Brain pericyte (primary cell): ENCODE data around the gene SOCS3.

ENCODE experiments used
- DNase-seq: peaks from one replicate; pipeline ENCODE4 v3.0.0-alpha.2; 2012; ENCODE audit warnings: low read depth, low spot score

Gene SOCS3

DNA sequence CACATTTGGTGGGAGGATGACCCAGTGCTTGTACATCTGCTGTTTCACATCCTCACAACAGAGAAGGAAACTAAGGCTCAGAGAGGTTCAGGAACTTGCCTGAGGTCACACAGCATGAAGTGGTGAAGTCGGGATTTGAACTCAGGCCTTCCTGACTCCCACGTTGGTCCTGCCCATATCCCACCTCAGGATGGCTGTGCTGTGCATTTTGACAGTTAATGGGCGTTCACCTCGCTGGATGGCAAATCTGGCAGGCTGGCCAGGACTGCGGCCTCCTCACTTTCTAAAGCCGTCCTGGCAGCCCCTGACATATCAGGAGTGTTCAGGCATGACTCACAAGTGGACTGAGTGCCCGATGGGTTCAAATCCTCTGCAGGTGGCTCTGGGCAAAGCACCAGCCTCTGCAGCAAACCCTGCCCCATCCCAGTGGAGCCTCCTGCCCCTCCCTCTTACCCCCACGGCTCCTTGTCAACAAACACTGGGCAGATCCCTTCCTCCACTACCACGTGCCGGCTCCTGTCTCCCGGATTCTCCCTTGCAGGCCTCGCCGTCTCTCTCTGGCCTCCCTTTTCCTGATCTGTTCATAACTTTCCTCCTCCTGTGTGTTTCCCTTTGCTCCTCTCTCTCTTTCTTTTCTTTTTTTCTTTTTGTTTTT, 29.2 kb downstream of the SOCS3 start:
- DNase-seq: peak; percentile 58

DNA sequence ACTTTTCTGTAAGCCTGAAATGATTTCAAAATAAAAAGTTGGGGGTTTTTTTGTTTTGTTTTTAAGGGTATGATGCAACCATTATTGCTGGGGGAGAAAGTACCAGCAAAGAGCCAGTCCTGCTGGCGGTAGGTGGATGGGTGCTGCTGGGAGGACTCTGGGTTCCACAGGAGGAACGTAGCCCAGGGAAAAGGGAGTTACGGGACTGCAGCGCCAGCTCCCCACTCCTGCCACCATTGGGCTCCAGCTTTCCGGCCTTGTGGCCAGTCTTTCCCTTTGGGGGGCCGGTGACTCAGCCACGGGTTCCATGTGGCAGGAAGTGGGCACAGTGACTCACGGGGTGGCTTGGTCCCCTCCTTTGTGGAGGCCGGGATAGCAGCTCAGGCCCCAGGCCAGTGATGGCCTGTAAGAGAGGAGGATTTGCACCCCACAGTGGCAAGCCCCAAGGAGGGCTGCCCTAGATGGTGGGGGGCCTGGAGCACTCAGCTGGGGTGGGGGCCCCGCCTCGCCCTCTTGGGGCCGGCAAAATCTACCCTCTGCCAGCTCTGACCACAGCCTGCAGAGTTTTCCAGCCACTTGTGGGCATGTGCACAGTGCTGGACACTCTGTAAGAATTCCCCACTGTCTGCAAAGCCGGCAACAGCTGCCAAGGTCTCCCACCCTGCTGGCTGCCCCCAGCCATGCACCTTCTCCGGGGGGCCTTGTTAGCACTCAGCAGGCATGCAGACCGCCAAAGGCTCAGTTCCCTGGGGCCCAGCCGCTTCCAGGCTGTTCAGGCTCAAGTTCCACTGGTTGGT, 30.4 kb downstream of the SOCS3 start:
- DNase-seq: peak; percentile 53

DNA sequence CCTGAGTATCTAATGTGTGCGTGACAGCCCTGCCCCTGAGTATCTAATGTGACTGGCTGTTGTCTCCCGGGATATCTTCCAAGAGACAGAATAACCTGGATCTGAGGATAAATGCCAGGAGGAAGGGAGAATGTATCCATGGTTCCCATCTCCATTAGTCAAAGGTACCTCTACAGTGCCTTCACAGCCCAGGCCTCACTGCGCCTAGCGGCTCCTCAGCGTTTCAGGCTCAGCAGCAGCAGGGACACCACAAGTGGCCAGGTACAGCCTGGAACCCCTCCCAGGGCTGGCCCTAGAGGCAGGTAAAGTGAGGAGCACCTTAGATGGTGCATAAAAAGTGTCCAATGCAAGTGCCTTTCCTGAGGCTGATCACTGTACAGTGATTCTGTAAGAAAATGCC, 32.0 kb downstream of the SOCS3 start:
- no peak for DNase-seq

DNA sequence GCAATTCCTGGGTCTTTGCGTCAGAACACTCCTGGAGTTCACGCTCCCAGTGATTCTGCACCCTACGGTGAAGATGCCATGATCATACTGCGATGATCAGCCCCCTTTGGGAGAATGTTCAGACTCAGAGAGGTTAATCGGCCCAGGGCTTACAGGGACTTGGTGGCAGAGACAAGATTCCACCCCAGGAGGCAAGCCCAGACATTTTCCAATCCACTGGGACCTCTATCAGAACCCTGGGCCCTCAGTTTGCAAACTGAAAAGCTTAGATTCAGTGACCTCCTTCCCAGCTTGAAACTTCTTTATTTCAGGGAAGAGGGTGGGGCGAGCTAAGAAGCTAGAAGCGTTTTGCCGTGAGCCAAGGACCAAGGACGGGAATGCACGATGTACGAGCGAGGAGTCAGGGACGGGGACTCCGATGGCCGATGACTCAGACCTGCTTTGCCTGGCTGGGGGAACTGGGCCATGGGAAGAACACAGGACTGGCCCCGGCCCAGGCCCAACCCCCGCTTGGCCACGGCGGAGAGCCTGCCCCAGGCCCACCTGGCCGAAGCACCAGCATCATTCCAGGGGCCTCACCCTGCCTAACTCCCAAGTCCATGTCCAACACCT, 34.7 kb downstream of the SOCS3 start:
- no peak for DNase-seq

DNA sequence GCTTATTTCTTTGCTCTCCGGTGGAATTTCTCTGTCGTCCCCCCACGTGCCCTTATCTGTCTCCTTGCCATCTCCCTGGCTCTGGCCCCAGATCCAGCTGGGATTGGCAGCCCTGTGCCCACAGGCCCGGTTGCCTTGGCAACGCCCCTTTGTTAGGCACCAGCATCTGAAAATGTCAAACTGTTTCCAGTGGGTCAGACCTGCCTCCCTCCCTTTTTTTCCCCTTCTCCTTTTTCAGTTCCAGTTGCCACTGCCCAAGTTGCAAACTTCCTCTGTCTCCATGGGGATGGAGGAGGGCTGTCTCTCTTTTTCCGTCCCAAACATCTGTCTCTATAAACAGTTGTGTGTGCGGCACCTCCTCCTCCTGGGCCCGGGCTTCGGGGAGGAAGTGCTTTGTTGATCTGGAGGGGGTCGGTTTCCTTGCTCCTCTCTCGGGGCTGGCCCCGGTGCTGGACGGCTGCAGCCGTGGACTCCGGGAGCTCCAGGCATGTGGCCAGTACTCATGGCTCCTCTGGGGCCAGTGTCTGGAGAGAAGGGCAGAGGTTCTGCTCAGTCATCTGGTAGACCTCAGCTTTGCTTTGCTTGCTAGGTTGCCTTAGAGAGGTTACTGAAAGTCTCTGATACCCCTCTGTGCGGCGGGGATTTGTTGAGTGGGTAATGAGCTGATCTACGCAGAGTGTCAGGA, 35.3 kb downstream of the SOCS3 start:
- peak; percentile 86 for DNase-seq

DNA sequence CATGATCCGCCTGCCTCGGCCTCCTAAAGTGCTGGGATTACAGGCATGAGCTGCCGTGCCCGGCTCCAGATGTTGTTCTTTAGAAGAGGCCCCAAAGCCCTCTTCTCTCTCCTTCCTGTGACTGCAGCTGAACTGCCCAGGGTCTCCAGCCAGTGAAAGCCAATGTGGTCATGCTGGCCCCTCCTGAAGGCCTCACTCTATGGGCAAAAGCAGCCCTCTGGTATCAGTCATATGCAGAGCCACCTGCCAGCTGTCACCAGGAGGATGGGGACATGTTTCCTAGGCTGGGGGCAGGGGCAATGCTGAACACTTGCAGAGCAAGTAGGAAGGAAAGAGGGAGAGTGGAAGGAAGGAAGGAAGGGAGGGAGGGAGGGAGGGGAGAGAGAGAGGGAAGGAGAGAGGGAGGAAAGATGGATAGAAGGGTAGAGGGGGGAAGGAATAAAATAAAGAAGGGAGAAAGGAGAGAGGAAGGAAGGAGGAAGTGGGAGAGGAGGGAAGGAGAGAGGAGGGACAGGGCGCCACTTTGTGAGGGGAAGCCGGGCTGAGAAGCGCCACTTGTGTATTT, 36.0 kb downstream of the SOCS3 start:
- no peak for DNase-seq

DNA sequence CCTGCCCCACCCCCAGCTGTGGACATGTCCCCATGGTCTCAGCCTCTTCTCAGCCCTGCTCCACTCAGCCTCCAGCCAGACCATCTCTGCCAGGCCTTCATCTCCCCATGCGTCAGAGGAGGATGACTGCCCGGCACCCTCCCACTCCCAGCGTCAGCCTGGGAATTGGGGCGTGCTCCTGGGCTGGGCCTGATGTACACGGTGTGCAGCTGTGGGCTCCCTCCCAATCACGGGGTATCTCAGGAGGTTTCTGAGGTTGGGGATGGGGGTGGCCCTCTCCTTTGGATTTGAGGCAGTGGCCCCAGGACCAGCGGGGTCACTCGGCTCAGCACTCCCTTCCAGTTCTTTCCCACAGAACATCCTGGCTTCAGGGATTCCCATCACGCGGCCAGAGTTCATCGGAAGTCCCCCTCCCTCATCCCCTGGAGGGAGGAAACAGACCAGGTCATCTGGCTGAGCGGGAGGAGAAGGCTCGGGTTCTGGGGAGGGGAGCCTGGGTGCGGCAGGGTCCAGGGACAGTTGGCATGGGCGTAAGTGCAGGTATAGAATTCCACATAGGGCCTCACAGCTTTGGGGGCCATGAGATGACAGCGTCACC, 36.9 kb downstream of the SOCS3 start:
- DNase-seq: peak; percentile 74

DNA sequence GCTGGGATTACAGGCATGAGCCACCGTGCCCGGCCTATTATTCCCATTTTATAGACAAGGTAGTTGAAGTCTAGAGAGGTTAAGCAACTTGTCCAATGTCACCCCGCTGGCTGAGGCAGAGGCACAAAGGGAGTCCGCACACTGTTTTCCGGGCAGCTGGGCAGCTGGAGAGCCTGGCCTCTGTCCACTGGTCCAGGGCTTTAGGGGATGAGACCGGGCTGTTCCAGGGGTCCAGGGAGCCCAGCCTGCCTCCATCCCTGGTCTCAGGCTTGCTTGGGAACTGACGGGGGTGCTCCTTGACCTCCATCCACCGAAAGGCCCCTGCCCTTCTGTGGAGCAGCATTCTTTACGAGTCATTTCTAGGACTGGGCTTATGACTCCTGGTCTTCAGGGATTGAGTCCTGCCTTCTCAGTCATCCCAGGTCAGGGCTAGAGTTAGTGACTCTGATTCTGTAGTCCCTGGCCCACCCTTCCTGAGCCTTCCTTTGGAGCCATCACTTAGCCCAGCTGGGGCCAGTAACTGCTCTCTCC, 37.5 kb downstream of the SOCS3 start:
- no peak for DNase-seq

DNA sequence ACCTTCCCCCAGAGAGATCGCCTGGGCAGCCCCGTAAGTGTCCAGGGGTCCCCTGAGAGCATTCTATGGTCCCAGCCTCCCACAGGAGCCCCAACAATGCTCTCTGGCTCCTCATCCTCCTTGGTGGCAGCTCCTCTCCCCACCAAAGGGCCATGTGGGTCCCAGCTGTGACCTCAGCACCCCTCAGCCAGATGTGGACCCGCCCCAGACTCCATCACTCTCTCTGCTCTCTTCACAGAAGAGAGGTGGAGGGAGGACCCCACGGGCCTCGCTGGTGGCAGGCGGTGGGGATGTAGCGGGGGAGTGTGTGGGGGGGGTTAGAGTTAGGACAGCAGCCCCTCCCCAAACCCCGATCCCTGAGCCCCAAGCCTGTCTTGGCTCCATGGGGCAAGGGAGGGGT, 41.0 kb downstream of the SOCS3 start:
- no peak for DNase-seq

DNA sequence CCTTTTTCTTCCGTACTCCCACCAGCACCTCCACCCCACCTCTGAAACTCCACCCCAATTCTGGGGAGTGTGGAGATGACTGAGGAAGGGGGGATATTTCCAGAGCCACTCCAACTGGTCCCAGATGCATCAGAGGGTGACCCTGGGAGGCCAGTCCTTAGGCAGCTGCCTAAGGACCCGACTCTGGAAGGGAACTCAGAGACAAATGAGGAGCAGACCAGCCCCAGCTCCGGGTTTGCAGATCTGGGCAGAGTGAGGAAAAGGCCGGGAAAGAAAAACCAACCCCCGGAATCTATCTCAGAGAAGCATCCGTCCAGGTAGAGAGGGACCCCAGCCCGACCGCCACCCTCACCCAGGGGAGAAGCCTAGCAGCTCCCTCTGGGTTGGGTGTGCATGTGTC, 41.5 kb downstream of the SOCS3 start:
- no peak for DNase-seq

DNA sequence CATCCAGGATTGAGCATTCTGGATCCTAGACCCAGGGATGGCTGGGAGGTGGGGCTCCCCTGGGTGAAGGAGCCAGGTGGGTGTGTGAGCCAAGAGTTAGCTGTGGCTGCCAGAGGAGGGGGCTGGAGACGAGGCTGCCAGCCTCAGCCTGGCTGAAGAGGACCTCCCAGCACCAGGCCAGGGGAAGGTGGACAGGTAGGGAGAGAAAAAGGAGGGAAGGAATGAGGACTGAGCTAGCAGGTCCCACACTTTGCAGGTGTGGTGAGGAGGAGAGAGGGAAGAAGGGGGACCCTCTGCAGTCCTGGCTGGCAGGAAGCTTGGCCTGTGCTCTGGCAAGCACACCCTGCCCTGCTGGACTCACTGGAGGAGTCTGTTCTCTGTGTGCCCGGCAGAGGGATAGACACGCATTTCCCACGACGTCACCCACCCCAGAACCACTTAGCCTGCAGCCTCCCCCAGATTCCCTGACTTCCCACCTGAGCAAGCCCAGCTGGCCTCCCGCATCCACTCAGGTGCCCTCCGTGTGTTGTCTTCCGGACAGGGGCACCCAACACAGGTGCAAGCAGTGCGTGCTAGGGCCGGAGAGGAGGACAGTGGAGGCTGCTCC, 42.0 kb downstream of the SOCS3 start:
- DNase-seq: no peak

DNA sequence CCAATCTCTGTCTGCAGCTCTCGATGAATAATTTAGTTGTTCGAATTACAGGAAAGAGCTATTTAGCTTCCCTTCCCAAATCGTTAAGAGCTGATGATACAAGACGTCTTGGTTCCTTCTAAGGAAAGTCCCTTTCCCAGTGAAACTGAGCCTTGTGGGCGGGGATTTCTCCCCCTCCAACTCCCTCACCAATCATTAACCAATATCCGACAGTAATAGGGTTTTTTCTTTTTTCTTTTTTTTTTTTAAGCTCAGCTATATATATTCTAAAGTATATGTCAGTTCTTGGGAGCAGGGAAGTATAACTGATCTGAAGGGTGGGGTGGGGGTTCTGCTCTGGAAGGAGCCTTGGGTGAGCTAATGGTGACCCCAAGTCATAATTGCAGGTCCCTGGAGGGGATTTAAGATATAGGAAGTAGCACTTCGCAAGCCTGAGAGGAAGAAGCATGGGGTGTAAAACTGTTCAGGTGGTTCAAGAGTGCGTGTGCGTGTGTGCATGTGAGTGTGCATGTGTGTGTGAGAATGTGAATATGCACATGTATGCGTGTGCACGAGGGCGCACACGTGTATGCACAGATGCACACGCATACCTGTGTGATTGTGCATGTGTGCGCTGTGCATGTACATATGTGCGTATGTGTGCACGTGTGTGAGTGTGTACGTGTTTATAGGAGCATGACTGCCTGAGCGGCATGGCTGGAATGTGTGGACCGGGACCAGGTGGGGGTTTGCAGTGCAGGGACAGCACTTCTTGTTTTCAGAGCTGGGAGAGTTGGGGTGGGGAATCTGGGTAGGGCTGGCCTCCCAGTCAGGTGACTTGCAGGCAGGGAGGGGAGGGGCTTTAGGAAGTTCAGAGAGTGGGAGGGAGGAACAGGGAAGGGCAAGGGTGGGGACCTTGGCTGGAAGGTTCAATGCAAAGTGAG, 42.7 kb downstream of the SOCS3 start:
- DNase-seq: no peak

DNA sequence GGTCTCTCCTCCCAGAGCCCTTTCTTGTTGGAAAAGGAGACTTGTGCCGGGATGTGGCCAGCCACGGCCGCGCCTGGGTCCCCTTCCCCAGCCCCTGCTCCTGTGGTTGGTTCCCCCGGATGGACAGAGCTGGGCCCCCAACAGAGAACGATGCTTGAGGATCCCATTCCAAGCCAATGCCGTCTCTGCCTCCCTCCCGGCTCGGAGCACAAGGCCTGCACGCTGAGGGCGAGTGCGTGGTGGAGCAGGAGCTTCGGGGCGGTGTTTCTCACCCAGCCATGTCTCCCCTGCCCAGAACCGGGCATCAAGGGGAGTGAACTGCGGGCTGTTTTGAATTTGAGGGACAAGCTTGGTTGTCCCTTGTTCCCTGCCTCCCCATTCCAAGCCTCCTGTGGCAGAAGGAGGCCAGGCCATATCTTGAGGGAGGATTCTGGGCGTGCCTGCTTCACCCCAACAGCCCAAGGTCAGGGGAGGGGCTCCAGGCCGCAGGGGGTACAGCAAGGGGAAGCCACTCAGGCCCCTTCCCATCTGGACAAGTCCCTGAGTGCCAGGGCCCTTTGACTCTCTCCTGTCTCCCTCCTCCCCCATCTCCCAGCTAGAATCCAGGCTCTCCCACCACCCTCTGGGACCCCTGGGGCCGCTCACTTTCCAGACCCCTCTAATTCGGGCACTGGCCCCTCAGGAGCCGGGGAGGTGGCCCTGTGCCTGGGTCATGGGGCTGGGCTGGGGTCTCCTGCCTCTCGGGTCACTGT, 43.6 kb downstream of the SOCS3 start:
- DNase-seq: no peak

DNA sequence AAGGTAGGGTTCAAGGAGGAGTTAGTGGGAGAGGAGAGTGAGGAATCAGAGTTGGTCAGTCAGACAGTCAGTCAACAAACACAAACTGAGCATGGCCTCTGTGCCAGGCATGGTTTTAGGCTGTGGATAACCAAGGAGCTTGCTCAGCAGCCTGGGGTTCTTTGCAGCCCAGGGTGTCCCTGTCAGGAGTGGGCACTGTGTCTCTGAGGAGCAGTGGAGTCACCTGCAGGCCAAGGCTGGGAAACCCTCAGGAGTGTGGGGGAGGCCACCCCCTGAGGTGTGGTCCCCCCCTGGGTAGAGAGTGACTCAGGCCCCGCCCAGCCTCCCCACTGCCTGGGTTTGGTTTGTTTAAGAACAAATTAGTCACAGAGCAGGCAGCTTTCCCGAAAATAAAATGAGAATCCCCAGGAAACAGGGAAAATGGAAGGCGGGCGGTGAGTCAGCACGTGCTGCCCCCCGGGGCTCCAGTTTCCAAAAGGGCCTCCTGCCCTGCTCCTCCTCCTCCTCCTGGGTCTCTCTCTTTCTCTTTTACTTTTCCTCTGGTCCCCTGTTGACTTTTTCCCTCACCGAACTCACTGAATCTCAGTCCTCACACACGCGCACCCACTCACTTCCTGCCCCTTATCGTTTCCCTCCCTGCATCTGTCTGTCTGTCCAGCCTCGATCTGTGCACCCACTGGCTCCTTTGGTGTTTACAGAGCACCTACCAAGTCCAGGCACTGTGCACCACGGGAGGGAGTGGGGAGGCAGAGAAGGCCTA, 44.3 kb downstream of the SOCS3 start:
- peak; percentile 88 for DNase-seq

DNA sequence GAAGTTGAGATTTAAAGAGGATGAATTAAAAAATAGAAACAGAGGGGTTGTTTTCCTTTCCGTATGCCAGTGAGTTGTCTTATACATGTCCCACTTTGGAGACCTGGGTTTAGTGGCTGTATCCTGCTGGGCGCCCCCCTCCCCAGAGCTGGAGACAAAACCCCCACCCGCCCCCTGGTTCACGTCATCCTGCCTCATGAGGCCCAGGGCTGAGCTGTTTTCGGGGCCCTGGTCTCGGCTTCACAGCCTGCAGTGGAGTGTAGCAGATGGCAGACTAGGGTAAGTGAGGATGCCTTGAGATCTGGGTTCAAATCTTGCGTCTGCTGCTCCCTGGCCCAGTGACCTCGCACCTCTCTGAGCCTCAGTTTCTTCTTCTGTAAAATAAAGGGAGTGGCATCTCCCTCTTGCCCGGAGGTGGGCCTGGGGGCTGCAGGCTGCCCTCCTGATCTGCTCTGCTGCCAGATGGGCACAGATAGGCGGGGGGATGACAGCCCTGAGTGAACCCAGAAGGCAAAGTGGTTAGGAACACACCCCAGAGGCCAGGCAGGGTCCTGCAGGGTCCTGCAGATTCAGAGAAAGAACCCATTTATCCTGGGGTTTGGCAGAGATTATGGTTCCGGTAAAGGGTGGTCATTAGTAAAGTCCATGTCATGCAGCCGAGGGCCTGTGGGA, 45.1 kb downstream of the SOCS3 start:
- DNase-seq: no peak

DNA sequence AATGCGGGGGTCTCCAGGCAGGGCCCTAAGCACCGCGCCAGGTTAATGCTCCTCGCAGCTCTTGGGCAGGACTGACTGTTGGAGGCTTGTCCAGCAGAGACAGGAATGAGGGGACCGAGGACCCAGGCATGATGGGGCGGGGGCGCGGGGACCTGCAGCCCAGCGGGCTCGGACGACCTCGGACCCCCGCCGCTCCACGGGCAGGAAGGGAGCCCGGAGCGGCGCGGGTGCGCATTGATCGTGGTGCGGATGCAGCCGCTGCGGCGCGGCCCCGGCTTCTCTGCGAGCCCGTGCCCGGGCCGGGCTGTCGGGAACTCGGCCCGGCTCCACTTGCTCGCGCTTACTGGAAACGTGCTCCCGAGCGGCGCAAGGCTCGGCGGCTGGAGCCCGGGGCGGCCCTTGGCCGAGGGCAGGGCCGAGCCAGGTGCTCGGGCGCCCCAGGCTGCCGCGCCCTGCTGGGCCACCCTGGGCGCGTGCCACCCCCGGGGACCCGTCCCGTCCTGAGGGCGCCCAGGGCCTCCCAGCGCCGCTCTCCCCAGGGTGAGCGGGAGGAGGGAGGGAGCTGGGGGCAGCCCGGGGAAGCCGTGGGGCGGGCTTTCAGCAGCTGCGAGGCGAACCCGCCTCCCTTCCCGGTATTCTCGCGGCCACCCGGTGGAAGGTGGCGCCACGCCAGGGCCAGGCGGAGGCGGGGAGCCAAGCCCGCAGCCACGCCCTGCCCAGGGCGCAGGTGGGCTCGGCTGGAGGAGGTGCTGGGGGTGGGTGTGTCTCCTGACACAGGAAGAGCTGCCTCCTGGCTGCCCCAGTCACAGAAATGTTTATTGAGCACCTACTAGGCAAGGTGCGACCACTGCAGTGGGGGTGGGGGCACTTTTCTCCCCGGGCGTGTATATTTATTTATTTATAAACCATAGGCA, 45.9 kb downstream of the SOCS3 start:
- DNase-seq: peak; percentile 41
